Measurements from ENCODE around the gene WBP4. TPM values are rescaled to one million over a fixed set of nuclear protein-coding genes. Genes with fewer than 3 reads are reported as not detected.

WBP4 gene
- total RNA-seq, 1 donor from 2014 or later, result 8.9 TPM

- Mint-ChIP-seq H3K27me3 (ENCODE audit: unreplicated experiment) (no peaks in the 10 kb centered on the region), H3K4me1 (ENCODE audit: low read depth, unreplicated experiment) (no peaks in the 10 kb centered on the region), H3K4me3 (ENCODE audit: unreplicated experiment) (no peak overlapping the region), H3K27ac (ENCODE audit: unreplicated experiment) (no peak overlapping the region), H3K36me3 (ENCODE audit: unreplicated experiment) (peaks cover 29% of the 10 kb centered on the region), H3K9me3 (ENCODE audit: unreplicated experiment) (peaks cover 5% of the 10 kb centered on the region)
- no peak for TF ChIP-seq CTCF (IDR thresholded peaks at IDR 0.05; ENCODE audit: partially characterized antibody, unreplicated experiment)
- DNase-seq, result no peak
Measured at GRCh38 chr13:41048640-41049039, 12.7 kb upstream of the WBP4 start.

GRCh38 chr13:41049480-41050440, 11.5 kb upstream of the WBP4 start:
- Mint-ChIP-seq H3K27me3 (ENCODE audit: unreplicated experiment) (no peaks in the 10 kb centered on the region), H3K4me3 (ENCODE audit: unreplicated experiment) (no peak overlapping the region), H3K27ac (ENCODE audit: unreplicated experiment) (no peak overlapping the region), H3K4me1 (ENCODE audit: low read depth, unreplicated experiment) (no peaks in the 10 kb centered on the region), H3K9me3 (ENCODE audit: unreplicated experiment) (peaks cover 5% of the 10 kb centered on the region), H3K36me3 (ENCODE audit: unreplicated experiment) (peaks cover 27% of the 10 kb centered on the region)
- DNase-seq, result no peak
- no peak for TF ChIP-seq CTCF (IDR thresholded peaks at IDR 0.05; ENCODE audit: partially characterized antibody, unreplicated experiment)

- TF ChIP-seq CTCF (IDR thresholded peaks at IDR 0.05; ENCODE audit: partially characterized antibody, unreplicated experiment), result no peak
- Mint-ChIP-seq H3K36me3 (ENCODE audit: unreplicated experiment) (peaks cover 13% of the 10 kb centered on the region), H3K27ac (ENCODE audit: unreplicated experiment) (no peak overlapping the region), H3K4me3 (ENCODE audit: unreplicated experiment) (no peak overlapping the region), H3K9me3 (ENCODE audit: unreplicated experiment) (peaks cover 3% of the 10 kb centered on the region), H3K27me3 (ENCODE audit: unreplicated experiment) (no peaks in the 10 kb centered on the region), H3K4me1 (ENCODE audit: low read depth, unreplicated experiment) (no peaks in the 10 kb centered on the region)
- DNase-seq, result no peak
Measured at GRCh38 chr13:41052441-41052840, 8.9 kb upstream of the WBP4 start.

GRCh38 chr13:41053384-41053826, 7.9 kb upstream of the WBP4 start:
- Mint-ChIP-seq H3K4me1 (ENCODE audit: low read depth, unreplicated experiment) (no peaks in the 10 kb centered on the region), H3K27ac (ENCODE audit: unreplicated experiment) (no peak overlapping the region), H3K9me3 (ENCODE audit: unreplicated experiment) (peaks cover 3% of the 10 kb centered on the region), H3K27me3 (ENCODE audit: unreplicated experiment) (no peaks in the 10 kb centered on the region), H3K36me3 (ENCODE audit: unreplicated experiment) (peaks cover 13% of the 10 kb centered on the region), H3K4me3 (ENCODE audit: unreplicated experiment) (no peak overlapping the region)
- no peak for DNase-seq
- TF ChIP-seq CTCF (IDR thresholded peaks at IDR 0.05; ENCODE audit: partially characterized antibody, unreplicated experiment), result no peak

Data from glutamatergic neuron (in vitro differentiated cells).